Raji (cell line): ENCODE results near the gene LFNG.

ENCODE experiments used
- POLR2A ChIP-seq: IDR thresholded peaks from 2 replicates; pipeline ENCODE4 v1.6.1; 2011; ENCODE audit warnings: low read depth, low read length, control low read depth; ENCODE audit not compliant: insufficient read depth

The LFNG gene

GRCh38 chr7:2576742-2577491 lies 57.3 kb downstream of the LFNG start:
- no peak for TF ChIP-seq POLR2A
